HG02981 (cell line): ENCODE results near the gene KLC1.

Experiments used
- ATAC-seq: cut with Tn5 transposase; IDR thresholded peaks from one replicate; pipeline ENCODE4 v1.9.1; 2021; ENCODE audit warnings: mild to moderate bottlenecking, moderate library complexity; ENCODE audit not compliant: unreplicated experiment

Gene KLC1

GRCh38 chr14:103656756-103657133, 27.7 kb downstream of the KLC1 start:
- ATAC-seq = no peak

- ATAC-seq = no peak
Measured at GRCh38 chr14:103657471-103657870, 28.5 kb downstream of the KLC1 start.

DNA sequence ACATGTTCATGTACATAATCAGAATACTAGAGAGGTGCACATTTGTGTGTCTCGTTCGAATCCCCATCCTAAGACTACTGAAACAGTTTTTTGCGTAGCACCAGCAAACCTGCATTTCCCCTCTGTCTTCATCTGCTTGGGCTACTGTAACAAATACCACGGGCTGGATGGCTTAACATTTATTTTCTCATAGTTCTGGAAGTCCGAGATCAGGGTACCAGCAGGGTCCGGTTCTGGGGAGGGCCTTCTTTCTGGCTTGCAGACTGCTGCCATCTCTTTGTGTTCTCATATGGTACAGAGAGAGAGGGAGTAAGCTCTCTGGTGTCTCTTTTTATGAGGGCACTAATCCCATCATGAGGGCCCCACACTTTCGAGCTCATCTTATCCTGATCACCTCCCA, 30.6 kb downstream of the KLC1 start:
- ATAC-seq = no peak

DNA sequence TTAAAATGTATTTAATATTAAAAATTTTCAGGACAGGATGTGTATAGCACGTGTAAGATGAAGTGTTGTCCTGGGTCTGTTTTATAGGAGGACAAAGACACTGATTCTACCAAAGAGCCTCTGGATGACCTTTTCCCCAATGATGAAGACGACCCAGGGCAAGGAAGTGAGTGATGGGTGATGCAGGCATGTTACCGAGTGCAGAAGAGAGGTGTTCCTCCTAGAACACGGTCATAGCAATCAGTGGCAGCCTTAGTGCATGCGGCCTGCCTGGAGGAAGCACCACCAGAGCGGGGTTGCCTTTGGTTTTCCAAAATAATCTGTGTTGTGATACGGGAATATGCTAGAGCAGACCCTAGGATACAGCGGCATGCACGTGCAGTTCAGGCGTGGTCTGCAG, 33.0 kb downstream of the KLC1 start:
- no peak for ATAC-seq

DNA sequence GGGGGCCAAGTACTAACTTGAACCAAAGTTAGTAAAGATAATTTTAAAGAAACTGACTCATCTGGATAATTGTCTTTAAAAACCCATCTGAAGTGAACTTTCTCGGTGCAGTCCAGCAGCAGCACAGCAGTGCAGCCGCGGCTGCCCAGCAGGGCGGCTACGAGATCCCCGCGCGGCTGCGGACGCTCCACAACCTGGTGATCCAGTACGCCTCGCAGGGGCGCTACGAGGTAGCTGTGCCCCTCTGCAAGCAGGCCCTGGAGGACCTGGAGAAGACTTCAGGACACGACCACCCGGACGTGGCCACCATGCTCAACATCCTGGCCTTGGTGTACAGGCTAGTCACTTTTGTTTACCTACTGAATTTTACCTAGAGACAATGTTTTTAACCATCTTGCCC, 33.6 kb downstream of the KLC1 start:
- no peak for ATAC-seq

- no peak for ATAC-seq
Measured at GRCh38 chr14:103663506-103663905, 34.5 kb downstream of the KLC1 start.

GRCh38 chr14:103667671-103668070, 38.7 kb downstream of the KLC1 start:
- ATAC-seq = no peak

GRCh38 chr14:103668117-103668516, 39.1 kb downstream of the KLC1 start:
- no peak for ATAC-seq

DNA sequence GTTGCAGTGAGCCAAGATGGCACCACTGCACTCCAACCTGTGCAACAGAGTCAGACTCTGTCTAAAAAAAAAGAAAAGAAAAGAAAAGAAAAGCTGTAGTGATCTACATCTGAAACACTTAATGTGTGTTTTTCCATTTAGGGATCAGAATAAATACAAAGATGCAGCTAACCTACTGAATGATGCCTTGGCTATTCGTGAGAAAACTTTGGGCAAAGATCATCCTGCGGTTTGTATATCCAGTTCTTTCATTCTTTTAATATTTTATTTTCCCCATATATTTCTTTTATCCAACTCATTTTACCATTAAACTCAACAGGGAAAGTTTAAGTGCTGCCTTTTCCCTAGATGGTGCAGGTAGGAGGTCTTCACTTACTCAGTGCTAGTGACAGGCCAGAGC, 40.4 kb downstream of the KLC1 start:
- ATAC-seq = no peak

GRCh38 chr14:103671911-103672310, 42.9 kb downstream of the KLC1 start:
- no peak for ATAC-seq

DNA sequence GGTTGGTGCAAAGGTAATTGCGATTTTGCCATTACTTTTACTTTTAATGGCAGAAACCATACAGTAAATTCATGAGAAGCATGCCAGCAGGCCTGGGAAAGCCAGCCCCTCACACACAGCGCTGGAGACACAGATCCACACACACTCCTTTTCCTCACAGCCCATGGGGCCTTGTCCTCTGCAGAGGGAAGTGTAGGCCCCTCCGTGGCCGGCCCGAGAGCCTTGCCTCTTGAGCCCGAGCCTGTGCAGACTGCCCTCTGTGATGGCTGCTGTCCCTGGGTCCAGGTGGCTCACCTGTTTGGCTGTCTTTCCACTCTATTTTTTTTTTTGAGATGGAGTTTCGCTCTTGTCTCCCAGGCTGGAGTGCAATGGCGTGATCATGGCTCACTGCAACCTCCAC, 46.9 kb downstream of the KLC1 start:
- no peak for ATAC-seq

- ATAC-seq = no peak
Measured at GRCh38 chr14:103676881-103677675, 48.1 kb downstream of the KLC1 start.

GRCh38 chr14:103679351-103679750, 50.3 kb downstream of the KLC1 start:
- peak; percentile 74 for ATAC-seq

- no peak for ATAC-seq
Measured at GRCh38 chr14:103680491-103681231, 51.6 kb downstream of the KLC1 start.

DNA sequence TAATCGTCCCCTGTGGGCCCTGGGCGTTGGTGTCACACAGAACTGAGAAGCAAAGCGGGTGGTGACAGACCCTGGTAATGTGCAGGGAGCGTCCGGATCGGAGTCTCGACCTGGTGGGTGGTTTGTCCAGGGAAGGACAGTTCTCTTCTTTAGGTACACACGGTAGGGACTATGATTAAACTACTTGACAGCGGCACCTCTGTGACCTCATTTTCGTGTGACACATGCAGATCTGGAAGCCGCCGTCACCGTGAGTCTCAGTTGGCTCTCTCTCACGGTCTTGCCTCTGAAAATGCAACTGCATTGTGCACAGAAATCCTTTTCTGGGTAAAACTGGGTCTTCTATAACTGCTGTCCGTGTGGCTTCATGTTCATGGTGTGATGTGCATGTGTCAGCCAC, 54.1 kb downstream of the KLC1 start:
- ATAC-seq = no peak

GRCh38 chr14:103684471-103684870, 55.5 kb downstream of the KLC1 start:
- no peak for ATAC-seq

GRCh38 chr14:103684871-103685270, 55.9 kb downstream of the KLC1 start:
- ATAC-seq = no peak

DNA sequence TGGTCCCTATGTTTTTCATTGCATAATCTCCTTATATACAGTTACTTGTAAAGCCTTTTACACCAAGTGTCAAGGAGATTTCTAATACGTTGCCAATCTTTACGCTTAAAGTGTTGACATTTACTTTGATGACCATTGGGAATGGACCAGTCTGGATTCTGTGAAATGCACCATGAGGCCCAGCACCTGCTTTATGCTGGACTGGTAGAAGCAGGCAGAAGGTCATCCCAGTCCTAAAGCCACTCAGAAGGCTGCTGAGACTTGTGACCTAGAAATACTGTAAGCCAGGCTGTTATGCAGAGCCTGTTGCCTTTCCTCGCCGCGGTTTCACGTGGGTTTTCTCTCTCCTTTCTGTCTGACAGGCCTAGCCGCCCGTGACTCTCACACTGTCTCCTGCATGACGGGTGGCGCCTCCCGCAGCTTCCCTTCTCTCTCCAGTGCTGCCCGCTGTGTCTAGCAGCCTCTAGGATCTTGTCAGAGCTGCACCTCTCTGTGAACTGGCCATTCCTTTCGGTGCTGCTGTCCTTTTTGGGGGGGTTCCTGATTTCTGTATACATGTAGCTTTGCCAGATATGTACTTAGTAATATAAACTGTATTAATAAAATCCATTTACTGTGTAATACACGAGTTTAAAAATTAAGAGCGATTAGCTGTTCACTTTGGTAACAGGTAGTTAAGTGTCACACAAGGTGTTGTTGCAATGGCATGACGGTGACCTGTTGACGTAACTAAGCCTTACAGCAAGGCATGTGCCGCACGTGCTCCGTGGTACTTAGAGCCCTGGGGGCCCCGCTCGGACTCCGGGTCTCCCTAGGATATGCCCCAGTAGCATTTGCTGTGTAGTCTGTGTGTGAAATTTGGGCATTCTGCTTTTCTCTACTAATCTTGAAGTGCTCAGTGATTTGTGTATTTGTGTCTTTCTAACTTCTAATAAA, 56.5 kb downstream of the KLC1 start:
- ATAC-seq = no peak

- ATAC-seq = no peak
Measured at GRCh38 chr14:103686831-103687485, 57.9 kb downstream of the KLC1 start.

- no peak for ATAC-seq
Measured at GRCh38 chr14:103687712-103688111, 58.7 kb downstream of the KLC1 start.

GRCh38 chr14:103688441-103688840, 59.4 kb downstream of the KLC1 start:
- ATAC-seq = no peak
